GM10847 (cell line): Measurements from ENCODE around the gene OBSCN.

ENCODE experiments used
- POLR2A ChIP-seq: IDR thresholded peaks from 2 replicates; pipeline ENCODE4 v1.6.1; 2011; ENCODE audit not compliant: insufficient read length; ENCODE audit errors: extremely low read depth

The OBSCN gene

DNA sequence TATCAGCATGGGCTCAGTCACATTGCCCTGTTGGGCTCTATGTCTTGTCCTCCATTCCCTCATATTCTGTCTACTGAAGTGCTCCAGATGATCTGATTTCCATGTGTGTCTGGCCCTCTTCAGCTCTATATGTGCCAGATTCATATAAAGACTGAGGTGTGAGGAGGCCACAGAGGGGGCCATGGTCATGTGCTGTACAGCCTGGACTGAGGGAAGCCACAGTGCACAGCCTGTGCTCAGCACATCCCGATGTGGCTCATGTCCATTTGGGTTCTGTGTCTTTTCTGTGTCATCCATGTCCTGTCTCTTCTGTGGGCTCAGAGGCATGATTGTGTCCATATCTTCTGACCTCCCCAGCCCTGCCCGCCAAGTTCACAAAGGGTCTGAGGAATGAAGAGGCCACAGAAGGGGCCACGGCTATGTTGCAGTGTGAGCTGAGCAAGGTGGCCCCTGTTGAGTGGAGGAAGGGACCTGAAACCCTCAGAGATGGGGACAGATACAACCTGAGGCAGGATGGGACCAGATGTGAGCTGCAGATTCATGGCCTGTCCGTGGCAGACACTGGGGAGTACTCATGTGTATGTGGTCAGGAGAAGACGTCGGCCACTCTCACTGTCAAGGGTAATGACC is 97.0 kb downstream of the OBSCN start:
- TF ChIP-seq POLR2A, result no peak

DNA sequence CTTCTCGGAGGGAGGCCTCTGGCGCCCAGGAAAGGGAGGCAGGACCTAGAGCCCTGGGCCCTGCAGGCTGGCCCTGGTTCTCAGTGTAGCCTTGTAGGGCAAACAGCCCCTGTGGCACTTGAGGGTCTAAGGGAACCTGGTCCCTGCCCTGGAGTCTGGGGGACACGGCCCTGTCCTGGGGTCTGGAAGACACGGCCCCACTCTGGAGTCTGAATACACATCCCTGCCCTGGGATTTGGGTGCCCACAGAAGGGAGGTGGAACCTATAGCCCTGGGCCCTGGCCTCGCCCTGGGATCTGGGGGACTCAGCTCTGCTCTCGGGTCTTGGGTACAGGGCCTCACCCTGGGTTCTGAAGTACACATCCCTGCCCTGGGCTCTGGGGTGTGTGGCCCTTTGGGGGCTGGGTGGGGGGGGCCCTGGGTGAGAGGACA is 97.9 kb downstream of the OBSCN start:
- no peak for TF ChIP-seq POLR2A

DNA sequence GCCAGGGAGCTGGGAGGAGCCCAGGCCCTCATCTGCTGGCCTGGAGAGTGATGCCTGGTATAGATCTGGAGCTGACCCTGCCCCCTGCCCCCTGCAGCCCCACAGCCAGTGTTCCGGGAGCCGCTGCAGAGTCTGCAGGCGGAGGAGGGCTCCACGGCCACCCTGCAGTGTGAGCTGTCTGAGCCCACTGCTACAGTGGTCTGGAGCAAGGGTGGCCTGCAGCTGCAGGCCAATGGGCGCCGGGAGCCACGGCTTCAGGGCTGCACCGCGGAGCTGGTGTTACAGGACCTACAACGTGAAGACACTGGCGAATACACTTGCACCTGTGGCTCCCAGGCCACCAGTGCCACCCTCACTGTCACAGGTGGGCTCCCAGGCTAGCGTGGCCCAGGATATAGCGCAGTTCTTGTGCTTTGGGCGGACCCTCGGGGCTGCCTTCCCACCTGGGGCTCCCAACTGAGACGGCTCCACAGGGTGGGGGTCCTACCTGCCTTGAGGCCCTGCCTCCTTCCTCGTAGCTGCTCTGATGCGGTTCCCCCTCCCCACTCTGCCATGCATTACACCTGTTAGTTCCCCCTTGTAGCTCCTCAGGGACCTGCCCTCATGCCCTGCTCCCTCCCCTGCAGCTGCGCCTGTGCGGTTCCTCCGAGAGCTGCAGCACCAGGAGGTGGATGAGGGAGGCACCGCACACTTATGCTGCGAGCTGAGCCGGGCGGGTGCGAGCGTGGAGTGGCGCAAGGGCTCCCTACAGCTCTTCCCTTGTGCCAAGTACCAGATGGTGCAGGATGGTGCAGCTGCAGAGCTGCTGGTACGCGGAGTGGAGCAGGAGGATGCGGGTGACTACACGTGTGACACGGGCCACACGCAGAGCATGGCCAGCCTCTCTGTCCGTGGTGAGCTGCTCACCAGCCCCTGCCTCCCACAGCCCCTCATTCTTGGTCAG is 98.7 kb downstream of the OBSCN start:
- TF ChIP-seq POLR2A, result no peak

DNA sequence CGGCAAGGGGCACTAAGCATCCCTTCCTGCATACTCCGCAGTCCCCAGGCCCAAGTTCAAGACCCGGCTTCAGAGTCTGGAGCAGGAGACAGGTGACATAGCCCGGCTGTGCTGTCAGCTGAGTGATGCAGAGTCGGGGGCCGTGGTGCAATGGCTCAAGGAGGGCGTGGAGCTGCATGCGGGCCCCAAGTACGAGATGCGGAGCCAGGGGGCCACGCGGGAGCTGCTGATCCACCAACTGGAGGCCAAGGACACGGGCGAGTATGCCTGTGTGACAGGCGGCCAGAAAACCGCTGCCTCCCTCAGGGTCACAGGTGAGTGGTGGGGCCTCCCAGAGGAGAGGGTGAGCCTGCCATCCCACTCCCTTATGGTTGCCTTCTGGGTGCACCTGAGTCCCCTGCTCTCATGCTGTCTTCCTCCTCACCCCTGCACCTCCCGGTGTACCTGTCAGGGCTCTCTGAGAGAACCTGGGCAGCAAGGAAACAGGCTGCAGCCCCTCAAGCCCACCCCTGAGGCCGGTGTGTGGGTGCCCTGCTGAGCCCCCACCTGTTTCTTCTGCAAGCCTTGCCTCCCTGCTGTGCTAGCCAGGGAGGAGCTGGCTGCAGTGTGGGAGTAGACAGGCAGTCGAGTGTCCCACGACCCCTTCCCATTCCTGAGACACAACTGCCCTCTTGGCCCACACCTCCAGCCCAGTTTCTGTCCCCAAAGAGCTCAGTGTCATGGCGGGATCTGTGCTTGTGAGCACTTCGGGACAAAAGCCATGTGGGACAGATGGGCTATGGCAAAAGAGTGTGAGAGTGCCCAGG is 99.6 kb downstream of the OBSCN start:
- no peak for TF ChIP-seq POLR2A

DNA sequence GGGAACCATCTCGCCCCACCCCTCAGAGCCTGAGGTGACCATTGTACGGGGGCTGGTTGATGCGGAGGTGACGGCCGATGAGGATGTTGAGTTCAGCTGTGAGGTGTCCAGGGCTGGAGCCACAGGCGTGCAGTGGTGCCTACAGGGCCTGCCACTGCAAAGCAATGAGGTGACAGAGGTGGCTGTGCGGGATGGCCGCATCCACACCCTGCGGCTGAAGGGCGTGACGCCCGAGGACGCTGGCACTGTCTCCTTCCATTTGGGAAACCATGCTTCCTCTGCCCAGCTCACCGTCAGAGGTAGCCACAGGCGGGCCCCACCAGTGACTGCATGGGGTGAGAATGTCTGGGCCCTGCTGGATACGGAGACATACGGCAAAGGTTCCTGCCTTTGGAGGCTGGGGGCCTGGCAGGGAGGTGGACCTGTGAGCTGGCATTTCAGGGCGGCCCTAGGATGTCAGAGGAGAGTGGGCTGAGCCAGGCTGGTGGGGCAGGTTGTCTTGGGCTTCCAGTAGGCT is 100.3 kb downstream of the OBSCN start:
- TF ChIP-seq POLR2A, result no peak

DNA sequence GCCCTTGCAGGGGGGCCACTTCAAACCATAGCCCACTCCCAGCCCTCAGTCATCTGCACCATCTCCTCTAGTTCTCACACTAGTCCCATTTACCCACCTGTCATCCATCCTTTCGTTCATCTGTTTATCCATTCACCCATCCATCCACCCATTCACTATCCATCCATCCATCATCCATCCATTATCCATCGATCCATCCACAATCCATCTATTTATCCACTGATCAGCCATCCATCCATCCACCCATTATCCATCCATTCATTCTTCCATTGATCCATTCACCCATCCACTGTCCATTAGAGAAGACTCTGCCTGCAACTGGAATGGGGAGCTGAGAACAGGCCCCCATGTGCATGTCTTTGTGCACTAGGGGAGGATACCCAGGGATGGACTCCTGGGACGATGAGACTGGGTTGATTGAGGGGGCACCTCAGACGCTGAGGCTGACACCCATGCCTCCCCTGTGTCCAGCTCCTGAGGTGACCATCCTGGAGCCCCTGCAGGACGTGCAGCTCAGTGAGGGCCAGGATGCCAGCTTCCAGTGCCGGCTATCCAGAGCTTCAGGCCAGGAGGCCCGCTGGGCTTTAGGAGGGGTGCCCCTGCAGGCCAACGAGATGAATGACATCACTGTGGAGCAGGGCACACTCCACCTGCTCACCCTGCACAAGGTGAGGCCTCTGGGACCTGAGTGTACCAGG is 100.9 kb downstream of the OBSCN start:
- TF ChIP-seq POLR2A, result no peak

DNA sequence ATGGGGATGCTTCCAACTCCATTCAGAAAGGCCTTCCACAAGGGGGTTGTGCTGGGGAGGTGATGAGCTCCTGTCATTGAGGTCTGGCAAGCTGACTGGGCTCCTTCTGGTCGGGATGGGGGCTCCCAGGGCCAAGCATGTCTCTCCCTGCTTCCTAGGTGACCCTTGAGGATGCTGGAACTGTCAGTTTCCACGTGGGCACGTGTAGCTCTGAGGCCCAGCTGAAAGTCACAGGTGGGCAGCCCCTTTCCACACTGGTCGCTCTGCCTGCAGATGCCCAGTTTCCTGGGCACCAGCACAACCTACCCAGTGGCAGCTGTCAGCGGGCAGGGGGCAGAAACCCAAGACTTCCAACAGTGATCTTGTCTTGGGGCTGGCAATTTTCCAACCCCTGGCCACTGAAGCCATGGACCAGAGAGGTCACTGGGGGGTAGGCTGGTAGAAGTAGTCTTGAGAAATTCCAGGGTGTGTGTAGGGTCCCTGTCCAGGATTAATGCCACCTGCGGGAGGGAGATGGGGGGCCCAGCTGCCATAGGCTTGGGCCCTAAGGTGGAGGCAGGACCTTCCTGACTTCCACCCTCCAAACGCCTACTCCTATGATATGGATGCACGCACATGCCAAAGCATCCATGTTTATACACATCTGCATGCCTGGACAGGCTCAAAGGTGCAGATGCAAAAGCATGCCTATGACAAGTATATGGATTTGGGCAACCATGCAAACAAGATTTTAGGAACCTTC is 101.7 kb downstream of the OBSCN start:
- no peak for TF ChIP-seq POLR2A

DNA sequence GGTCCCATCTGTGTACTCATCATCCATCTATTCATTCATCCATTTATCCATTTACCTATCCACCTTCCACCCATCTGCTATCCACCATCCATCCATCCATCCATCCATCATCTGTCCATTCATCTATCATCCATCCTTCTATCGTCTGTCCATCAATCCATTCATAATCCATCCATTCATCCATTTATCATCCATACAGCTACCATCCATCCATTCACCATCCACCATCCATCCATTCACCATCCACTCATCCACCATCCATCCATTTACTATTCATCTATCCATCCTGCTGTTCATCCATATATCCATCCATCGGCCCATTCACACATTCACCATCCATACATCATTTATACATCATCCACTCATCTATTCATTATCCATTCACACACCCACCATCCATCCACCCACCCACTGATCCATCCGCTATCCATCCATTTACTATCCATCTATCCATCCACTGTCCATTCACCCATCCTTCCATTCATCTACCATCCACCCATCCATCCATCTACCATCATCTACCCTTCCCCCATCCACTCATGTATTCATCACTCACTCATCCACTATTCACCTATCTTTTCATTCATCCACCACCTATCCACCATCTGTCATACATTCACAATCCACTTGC is 102.4 kb downstream of the OBSCN start:
- TF ChIP-seq POLR2A, result no peak

DNA sequence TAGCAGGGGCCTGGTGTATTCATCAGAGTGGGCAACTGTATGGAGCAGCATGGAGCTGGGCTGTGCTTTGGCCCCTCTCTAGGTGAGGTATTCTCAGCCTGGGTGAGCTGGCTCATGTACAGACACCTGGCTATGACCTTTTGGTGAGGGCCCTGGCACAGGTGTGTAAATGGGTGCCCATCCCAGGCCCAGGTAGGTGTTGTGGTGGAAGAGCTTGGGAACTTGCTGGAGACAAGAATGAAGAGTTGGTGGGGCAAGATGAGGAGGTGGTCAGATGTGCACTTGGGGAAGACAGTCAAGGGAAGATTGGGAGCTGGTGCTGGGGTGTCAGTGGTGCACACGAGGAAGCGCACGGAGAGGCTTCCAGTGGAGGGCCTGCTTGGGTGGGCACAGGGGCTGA is 103.2 kb downstream of the OBSCN start:
- no peak for TF ChIP-seq POLR2A

DNA sequence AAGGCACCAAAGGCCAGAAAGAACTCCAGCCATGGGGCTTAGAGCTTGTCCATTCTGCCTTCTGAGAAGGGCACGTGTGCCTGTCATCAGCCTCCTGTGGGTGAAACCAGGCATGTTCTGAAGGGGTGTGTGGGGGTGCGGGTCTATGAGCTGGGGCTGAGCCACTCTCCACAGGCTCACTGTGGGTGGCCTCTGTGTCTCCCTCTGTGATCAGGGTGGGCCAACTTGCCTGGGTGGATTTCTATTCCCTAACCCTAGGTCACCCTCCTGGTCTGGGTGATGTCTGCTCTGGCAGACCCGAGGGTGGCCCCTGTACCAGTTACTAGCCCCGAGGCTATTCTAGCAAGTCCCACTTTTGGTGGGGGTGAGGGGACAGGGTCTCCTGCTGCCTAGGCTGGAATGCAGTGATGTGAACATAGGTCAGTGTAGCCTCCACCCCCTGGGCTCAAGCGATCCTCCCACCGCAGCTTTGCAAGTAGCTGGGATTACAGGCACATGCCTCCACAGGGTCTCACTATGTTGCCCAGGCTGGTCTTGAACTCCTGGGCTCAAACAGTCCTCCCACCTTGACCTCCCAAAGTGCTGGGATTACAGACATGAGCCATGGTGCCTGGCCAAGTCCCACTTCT is 104.4 kb downstream of the OBSCN start:
- TF ChIP-seq POLR2A, result no peak

DNA sequence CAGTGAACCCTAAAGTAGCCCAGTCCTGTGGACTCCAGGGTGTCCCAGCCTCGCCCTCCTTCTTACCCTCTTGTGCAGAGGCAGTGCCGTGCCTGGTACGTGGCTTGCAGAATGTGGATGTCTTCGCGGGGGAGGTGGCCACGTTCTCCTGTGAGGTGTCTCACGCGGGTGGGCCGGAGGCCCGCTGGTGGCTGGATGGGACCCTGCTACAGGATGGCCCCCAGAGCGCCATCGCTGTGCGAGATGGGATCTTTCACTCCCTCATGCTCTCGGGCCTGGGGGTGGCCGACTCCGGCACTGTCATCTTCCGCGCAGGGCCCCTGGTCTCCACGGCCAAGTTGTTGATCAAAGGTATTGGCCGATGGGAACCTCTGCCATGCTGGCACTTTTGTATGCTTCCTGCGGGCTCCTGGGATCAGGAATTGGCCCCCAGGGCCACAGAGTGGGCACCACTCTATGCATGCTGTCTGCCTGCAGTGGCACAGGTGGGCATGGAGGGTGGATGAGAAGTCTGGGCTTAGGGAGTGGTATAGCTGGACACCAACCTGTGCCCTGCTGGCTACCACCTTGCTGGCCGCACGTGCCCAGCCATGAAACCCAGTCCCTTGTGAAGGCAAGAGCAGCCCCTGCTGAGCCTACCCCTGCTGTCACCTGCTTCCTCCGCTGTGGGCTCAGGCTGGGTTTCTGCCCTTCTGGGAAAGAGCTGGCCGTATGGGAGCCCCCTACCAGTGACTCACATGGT is 105.9 kb downstream of the OBSCN start:
- TF ChIP-seq POLR2A, result no peak

DNA sequence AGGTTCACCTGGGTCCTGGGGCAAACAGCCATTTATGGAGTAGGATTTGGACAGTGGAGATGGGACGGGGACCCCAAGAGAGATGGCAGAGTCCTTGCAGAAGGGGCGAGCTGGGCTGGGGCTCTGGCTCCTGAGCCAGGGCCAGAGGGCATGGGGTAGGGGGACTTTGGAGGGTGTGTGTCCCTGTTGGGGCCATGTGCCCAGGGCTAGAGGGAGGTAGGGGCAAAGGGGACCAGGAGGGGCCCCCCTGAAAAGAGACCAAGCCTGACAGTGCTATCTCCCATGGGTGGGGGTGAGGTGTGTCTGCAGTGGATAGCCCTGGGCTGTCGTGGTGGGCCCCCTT is 106.4 kb downstream of the OBSCN start:
- TF ChIP-seq POLR2A, result no peak

DNA sequence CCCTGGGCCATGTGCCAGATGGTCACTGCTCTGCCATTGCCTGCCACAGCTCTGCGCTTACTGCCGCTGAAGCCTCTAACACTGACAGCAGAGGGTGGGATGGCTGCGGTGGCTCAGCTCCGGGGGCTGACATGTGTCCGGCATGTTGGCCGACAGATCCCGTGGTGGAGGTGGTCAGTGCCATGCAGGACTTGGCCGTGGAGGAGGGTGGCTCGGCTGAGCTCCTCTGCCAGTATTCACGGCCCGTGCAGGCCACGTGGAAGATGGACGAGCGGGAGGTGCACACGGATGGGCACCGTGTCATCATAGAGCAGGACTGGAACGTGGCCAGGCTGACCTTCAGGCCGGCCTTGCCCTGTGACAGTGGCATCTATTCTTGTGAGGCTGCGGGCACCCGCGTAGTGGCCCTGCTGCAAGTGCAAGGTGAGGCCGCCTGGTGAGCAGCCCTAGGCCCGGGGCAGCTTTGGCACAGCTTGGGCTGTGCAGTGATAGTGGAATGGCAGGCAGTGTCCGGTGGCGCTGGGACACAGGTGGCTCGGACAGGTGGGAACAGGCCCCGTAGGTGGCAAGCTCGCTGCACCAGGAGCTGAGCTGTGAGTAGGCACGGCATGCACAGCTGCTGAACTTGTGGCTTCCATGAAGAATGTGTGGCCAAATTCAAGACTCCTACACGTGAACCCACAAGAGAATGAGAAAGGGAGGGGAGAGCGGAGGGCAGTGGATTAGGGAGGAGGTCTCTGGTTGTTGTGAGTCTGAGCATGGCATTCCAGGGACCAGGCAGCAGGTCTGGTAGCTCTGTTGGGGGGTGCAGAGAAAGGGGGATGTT is 107.0 kb downstream of the OBSCN start:
- no peak for TF ChIP-seq POLR2A
